GM23338 (cell line): ENCODE measurements around the gene FBXL14. TPM values are rescaled to one million over a fixed set of nuclear protein-coding genes. Genes with fewer than 3 reads are reported as not detected.

Experiments
- ATAC-seq: fragments of 200-7000 bp; cut with Tn5 transposase; 3 replicates; pipeline ENCODE4 v1.9.1; 2020
- DNase-seq: peaks from one replicate; pipeline ENCODE4 v3.0.0-alpha.2; 2015; ENCODE audit warnings: low spot score
- H2AFZ ChIP-seq: fragments of 200-600 bp; sonication (generic); 2 replicates; pipeline ENCODE4 v1.8.0; 2016; ENCODE audit warnings: antibody characterized with exemption, mild to moderate bottlenecking, moderate library complexity
- H3F3A ChIP-seq: fragments of 200-600 bp; sonication (generic); replicated peaks from 2 replicates; pipeline ENCODE4 v1.8.0; 2017; ENCODE audit warnings: antibody characterized with exemption, mixed run types, low read depth
- H3K27ac ChIP-seq: fragments of 200-600 bp; sonication (generic); 2 replicates; pipeline ENCODE4 v1.6.1; 2016; ENCODE audit warnings: low read depth
- H3K27me3 ChIP-seq: fragments of 200-600 bp; sonication (generic); 2 replicates; pipeline ENCODE4 v1.8.0; 2016; ENCODE audit warnings: mild to moderate bottlenecking, mixed run types, moderate library complexity; ENCODE audit not compliant: insufficient read depth
- H3K36me3 ChIP-seq: fragments of 200-600 bp; sonication (generic); 2 replicates; pipeline ENCODE4 v1.8.0; 2016; ENCODE audit warnings: mild to moderate bottlenecking; ENCODE audit not compliant: insufficient read depth
- H3K4me1 ChIP-seq: fragments of 200-600 bp; sonication (generic); 2 replicates; pipeline ENCODE4 v1.8.0; 2016; ENCODE audit warnings: mild to moderate bottlenecking, moderate library complexity; ENCODE audit not compliant: insufficient read depth
- H3K4me2 ChIP-seq: fragments of 200-600 bp; sonication (generic); 2 replicates; pipeline ENCODE4 v1.7.1; 2017; ENCODE audit warnings: mixed run types
- H3K4me3 ChIP-seq: fragments of 200-600 bp; sonication (generic); 2 replicates; pipeline ENCODE4 v1.6.1; 2016; ENCODE audit warnings: mixed run types
- H3K79me2 ChIP-seq: fragments of 200-600 bp; sonication (generic); replicated peaks from 2 replicates; pipeline ENCODE4 v1.8.0; 2017; ENCODE audit warnings: mild to moderate bottlenecking; ENCODE audit not compliant: insufficient read depth
- H3K9me2 ChIP-seq: fragments of 200-600 bp; sonication (generic); 2 replicates; pipeline ENCODE4 v1.8.0; 2017; ENCODE audit not compliant: insufficient read depth
- H4K20me1 ChIP-seq: fragments of 200-600 bp; sonication (generic); replicated peaks from 2 replicates; pipeline ENCODE4 v1.8.0; 2017; ENCODE audit warnings: mild to moderate bottlenecking; ENCODE audit not compliant: insufficient read depth
- H3K27ac Mint-ChIP-seq: 2 replicates; pipeline ENCODE4 v1.8.0; 2020; ENCODE audit warnings: inconsistent platforms, mild to moderate bottlenecking, moderate library complexity, mixed read lengths
- H3K27me3 Mint-ChIP-seq: 3 replicates; pipeline ENCODE4 v1.8.0; 2022; ENCODE audit warnings: low read depth, mild to moderate bottlenecking, moderate library complexity, mixed read lengths, inconsistent platforms; ENCODE audit not compliant: insufficient read depth, poor library complexity
- H3K36me3 Mint-ChIP-seq: 3 replicates; pipeline ENCODE4 v1.8.0; 2021; ENCODE audit warnings: low read depth, mild to moderate bottlenecking, inconsistent platforms, moderate library complexity, mixed read lengths
- H3K4me1 Mint-ChIP-seq: 3 replicates; pipeline ENCODE4 v1.8.0; 2020; ENCODE audit warnings: mild to moderate bottlenecking, inconsistent platforms, mixed read lengths
- H3K4me3 Mint-ChIP-seq: 3 replicates; pipeline ENCODE4 v1.8.0; 2021; ENCODE audit warnings: moderate library complexity, mild to moderate bottlenecking, inconsistent platforms, mixed read lengths
- H3K9me3 Mint-ChIP-seq: 3 replicates; pipeline ENCODE4 v1.8.0; 2020; ENCODE audit warnings: moderate library complexity, mild to moderate bottlenecking, inconsistent platforms, mixed read lengths
- CREB1 ChIP-seq: fragments of 250-450 bp; sonication (Bioruptor Pico); IDR thresholded peaks from 2 replicates; pipeline ENCODE4 v1.5.0; 2020; ENCODE audit warnings: low read depth, mild to moderate bottlenecking, moderate library complexity
- CTCF ChIP-seq, 2 experiments: fragments of 200-600 bp in 1 of 2; sonication (generic) in 1 of 2; conservative IDR thresholded peaks; 2 replicates each; pipeline versions ENCODE4 v1.5.1 to v1.6.1; 2016 to 2017; ENCODE audit warnings: antibody characterized with exemption in 2 of 2, low read depth in 2 of 2, mild to moderate bottlenecking in 2 of 2, moderate library complexity in 1 of 2
- ETS1 ChIP-seq: IDR thresholded peaks from 2 replicates; pipeline ENCODE4 v1.6.1; 2016; ENCODE audit warnings: antibody characterized with exemption
- EZH2 ChIP-seq: fragments of 200-600 bp; sonication (generic); IDR thresholded peaks from one replicate; pipeline ENCODE4 v1.8.0; 2017; ENCODE audit warnings: antibody characterized with exemption, mild to moderate bottlenecking, low read depth; ENCODE audit not compliant: unreplicated experiment
- EZH2phosphoT487 ChIP-seq: fragments of 200-600 bp; sonication (generic); IDR thresholded peaks from one replicate; pipeline ENCODE4 v1.8.1; 2018; ENCODE audit warnings: antibody characterized with exemption; ENCODE audit not compliant: unreplicated experiment
- JUNB ChIP-seq: IDR thresholded peaks from one replicate; pipeline ENCODE4 v1.6.1; 2016; ENCODE audit warnings: antibody characterized with exemption; ENCODE audit not compliant: unreplicated experiment
- NANOG ChIP-seq: IDR thresholded peaks from 2 replicates; pipeline ENCODE4 v1.6.1; 2016; ENCODE audit warnings: antibody characterized with exemption, borderline replicate concordance
- POLR2AphosphoS5 ChIP-seq: IDR thresholded peaks from 2 replicates; pipeline ENCODE4 v1.6.1; 2016; ENCODE audit warnings: antibody characterized with exemption, low read depth
- REST ChIP-seq: IDR thresholded peaks from one replicate; pipeline ENCODE4 v1.6.1; 2018; ENCODE audit warnings: antibody characterized with exemption; ENCODE audit not compliant: unreplicated experiment
- STAT1 ChIP-seq: IDR thresholded peaks from one replicate; pipeline ENCODE4 v1.6.1; 2016; ENCODE audit warnings: antibody characterized with exemption; ENCODE audit not compliant: unreplicated experiment
- ZNF114 ChIP-seq: fragments of 250-450 bp; sonication (Bioruptor Pico); IDR thresholded peaks from 2 replicates; pipeline ENCODE4 v1.5.0; 2020; ENCODE audit warnings: mild to moderate bottlenecking, moderate library complexity
- ZNF331 ChIP-seq: fragments of 250-450 bp; sonication (Bioruptor Pico); IDR thresholded peaks from 2 replicates; pipeline ENCODE4 v1.5.0; 2020; ENCODE audit warnings: low read depth, mild to moderate bottlenecking, moderate library complexity
- ZNF462 ChIP-seq: fragments of 250-450 bp; sonication (Bioruptor Pico); IDR thresholded peaks from 2 replicates; pipeline ENCODE4 v1.5.0; 2020; ENCODE audit warnings: mild to moderate bottlenecking, moderate library complexity
- polyA plus RNA-seq: library from polyadenylated mRNA; unstranded; fragments of >200 nt; fragmentation: Nextera tagmentation; extraction: Ambion mirVana; gene quantifications from 2 replicates; pipeline ENCODE4 v1.2.1, GENCODE V29; 2016
- total RNA-seq: library from RNA; depleted of rRNA; stranded (reverse); fragments of >200 nt; shearing (Covaris generic); gene quantifications from 2 replicates; pipeline ENCODE4 v1.2.3, GENCODE V29; 2014

The FBXL14 gene
- total and polyA plus RNA-seq, 2 experiments from 2014 or later = 0.74 to 9.4 TPM

DNA sequence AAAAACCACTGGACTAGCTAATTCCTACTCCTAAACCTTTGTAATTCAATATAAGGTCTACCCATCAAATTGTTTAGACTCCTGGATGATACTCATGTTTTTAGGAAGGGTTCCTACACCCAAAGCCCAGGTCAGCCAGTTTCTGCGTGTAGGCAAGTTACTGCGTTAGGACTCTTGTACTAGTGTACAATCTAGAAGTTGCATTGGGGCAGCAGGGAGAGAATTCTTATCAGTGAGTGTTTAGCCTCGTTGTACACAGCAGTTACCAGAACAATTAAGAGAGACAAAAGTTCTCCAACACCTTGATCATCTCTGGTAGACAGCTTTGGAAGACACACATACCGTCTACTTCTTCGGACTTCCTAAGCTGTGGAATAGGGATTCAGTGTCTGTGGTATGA lies 29.2 kb downstream of the FBXL14 start:
- H3K9me2 ChIP-seq = no peaks in the 10 kb centered on the region
- no peak overlapping the region for H3K4me3 ChIP-seq
- H3K27ac ChIP-seq = no peak overlapping the region
- H3K4me1 ChIP-seq = no peaks in the 10 kb centered on the region; the same call in 1 of the 2 replicates
- Mint-ChIP-seq H3K36me3 (no peaks in the 10 kb centered on the region), H3K4me1 (peaks cover 14% of the 10 kb centered on the region), H3K27me3 (peaks cover 3% of the 10 kb centered on the region), H3K9me3 (no peaks in the 10 kb centered on the region), H3K4me3 (no peak overlapping the region), H3K27ac (no peak overlapping the region)
- ATAC-seq = no peak
- H3K27me3 ChIP-seq = no peaks in the 10 kb centered on the region
- TF ChIP-seq ZNF114 (CRISPR knock-in tag) = no peak
- TF ChIP-seq REST = no peak
- TF ChIP-seq CREB1 (CRISPR knock-in tag) = no peak
- TF ChIP-seq CTCF (conservative IDR thresholded peaks at IDR 0.05; ENCODE audit: low read depth in 2 of 2) = no peak
- TF ChIP-seq STAT1 = no peak
- TF ChIP-seq EZH2 = no peak
- no peak for TF ChIP-seq ZNF331 (CRISPR knock-in tag)
- no peak for TF ChIP-seq EZH2phosphoT487
- no peak for TF ChIP-seq NANOG
- TF ChIP-seq ETS1 = no peak
- TF ChIP-seq POLR2AphosphoS5 = no peak
- TF ChIP-seq JUNB = no peak
- no peak for TF ChIP-seq ZNF462 (CRISPR knock-in tag)
- no peaks in the 10 kb centered on the region for H3K79me2 ChIP-seq
- no peaks in the 10 kb centered on the region for H4K20me1 ChIP-seq
- DNase-seq = no peak
- H2AFZ ChIP-seq = no peak overlapping the region
- H3K4me2 ChIP-seq = no peak overlapping the region
- no peaks in the 10 kb centered on the region for H3F3A ChIP-seq
- no peaks in the 10 kb centered on the region for H3K36me3 ChIP-seq
